ENCODE measurements around the gene DTX3L. TPM values are rescaled to one million over a fixed set of nuclear protein-coding genes. Genes with fewer than 3 reads are reported as not detected.

Gene DTX3L
- total and polyA plus RNA-seq, 2 of the 13 experiments (the other 11 are each of a cell fraction or from before 2014, with no cell fraction given), result 2.5 to 10.9 TPM

- ChIA-PET CTCF (ENCODE audit: low intra/inter-chr PET ratio, low total read pairs) (no interaction called here), POLR2A (no interaction called here)
- DNase-seq (ENCODE audit: low spot score), result no peak
- FAIRE-seq, result no peak
- Histone ChIP-seq H2AFZ (ENCODE audit: low read length) (no peak overlapping the region), H3K4me1 (ENCODE audit: insufficient read depth, low read length) (peaks cover 11% of the 10 kb centered on the region; the same call in 1 of the 2 replicates), H3K4me3 (replicated peaks in 1 of 3; ENCODE audit: insufficient read depth in 1 of 3, low read depth in 2 of 3, low read length in 3 of 3) (no peak overlapping the region), H3K9me3 (ENCODE audit: low read length) (peaks cover 13% of the 10 kb centered on the region), H4K20me1 (ENCODE audit: insufficient read depth, low read length) (no peaks in the 10 kb centered on the region), H3K27ac (ENCODE audit: extremely low read length, insufficient read depth, low read length) (no peak overlapping the region), H3K4me2 (ENCODE audit: low read depth, low read length) (no peak overlapping the region), H3K79me2 (ENCODE audit: insufficient read depth, low read length) (no peaks in the 10 kb centered on the region), H3K27me3 (ENCODE audit: control insufficient read depth in 1 of 2, insufficient read depth in 2 of 2, low read length in 2 of 2) (no peaks in the 10 kb centered on the region), H3K9ac (ENCODE audit: insufficient read depth, low read depth, low read length) (no peak overlapping the region), H3K36me3 (replicated peaks in 1 of 2; ENCODE audit: control insufficient read depth in 1 of 2, insufficient read depth in 2 of 2, low read length in 2 of 2) (no peaks in the 10 kb centered on the region)
- no peak for TF ChIP-seq JUNB (CRISPR knock-in tag; IDR thresholded peaks at IDR 0.05; ENCODE audit: borderline replicate concordance)
- no peak for TF ChIP-seq MAF1 (CRISPR knock-in tag; IDR thresholded peaks at IDR 0.05; ENCODE audit: borderline replicate concordance)
- no peak for TF ChIP-seq BHLHE40 (IDR thresholded peaks at IDR 0.05; ENCODE audit: low read length)
- TF ChIP-seq ZNF75D (CRISPR knock-in tag; IDR thresholded peaks at IDR 0.05; ENCODE audit: borderline replicate concordance), result no peak
- peak; percentile 42 for TF ChIP-seq HNRNPK (IDR thresholded peaks at IDR 0.05; ENCODE audit: low read depth, low read length, poor library complexity, severe bottlenecking)
- no peak for TF ChIP-seq MTA3 (CRISPR knock-in tag; IDR thresholded peaks at IDR 0.05)
- no peak for TF ChIP-seq DNMT3B (CRISPR knock-in tag; conservative IDR thresholded peaks at IDR 0.05)
- no TSS peak for BruUV-seq (replicated peaks)
- intact Hi-C loops (cut with micrococcal nuclease; ENCODE audit: unreplicated experiment), result no loop called here
- no peak for ATAC-seq
- in situ Hi-C loops (cut with HindIII; ENCODE audit: extremely low pct_ligation_motif_present, low pct_unique_long_range_greater_than_20kb), result no loop called here
Measured at GRCh38 chr3:122586773-122587485, 22.8 kb downstream of the DTX3L start.

- H3K9me3 ChIP-seq (ENCODE audit: low read length), result peaks cover 7% of the 10 kb centered on the region; the same call in 1 of the 2 replicates
- H3K4me3 ChIP-seq (replicated peaks in 1 of 3; ENCODE audit: insufficient read depth in 1 of 3, low read depth in 2 of 3, low read length in 3 of 3), result no peak overlapping the region
- FAIRE-seq (no peak), ATAC-seq (no peak), DNase-seq (ENCODE audit: low spot score) (no peak)
- 83% methylated on average over 2 of the region's 2 CpGs for WGBS (ENCODE audit: low lambda C conversion rate)
- no peaks in the 10 kb centered on the region for H3K36me3 ChIP-seq (replicated peaks in 1 of 2; ENCODE audit: control insufficient read depth in 1 of 2, insufficient read depth in 2 of 2, low read length in 2 of 2)
- ChIA-PET CTCF (ENCODE audit: low intra/inter-chr PET ratio, low total read pairs) (no interaction called here), POLR2A (no interaction called here)
- H3K79me2 ChIP-seq (ENCODE audit: insufficient read depth, low read length), result no peaks in the 10 kb centered on the region
- intact Hi-C loops (cut with micrococcal nuclease; ENCODE audit: unreplicated experiment), result no loop called here
- BruUV-seq (replicated peaks), result no TSS peak
- in situ Hi-C loops (cut with HindIII; ENCODE audit: extremely low pct_ligation_motif_present, low pct_unique_long_range_greater_than_20kb), result no loop called here
- peaks cover 11% of the 10 kb centered on the region; the same call in 1 of the 2 replicates for H3K4me1 ChIP-seq (ENCODE audit: insufficient read depth, low read length)
- TF ChIP-seq ZNF773 (CRISPR knock-in tag; IDR thresholded peaks at IDR 0.05; ENCODE audit: borderline replicate concordance) (no peak), NRL (CRISPR knock-in tag; IDR thresholded peaks at IDR 0.05; ENCODE audit: borderline replicate concordance) (no peak), ZNF605 (CRISPR knock-in tag; IDR thresholded peaks at IDR 0.05) (no peak), ATAD3A (CRISPR knock-in tag; IDR thresholded peaks at IDR 0.05) (no peak), SRSF9 (IDR thresholded peaks at IDR 0.05; ENCODE audit: borderline replicate concordance, insufficient read depth, low read depth, low read length, poor library complexity, severe bottlenecking) (no peak), KLF12 (CRISPR knock-in tag; IDR thresholded peaks at IDR 0.05; ENCODE audit: borderline replicate concordance) (no peak), ZNF17 (CRISPR knock-in tag; IDR thresholded peaks at IDR 0.05) (no peak)
- no peak overlapping the region for H3K9ac ChIP-seq (ENCODE audit: insufficient read depth, low read depth, low read length)
- H3K4me2 ChIP-seq (ENCODE audit: low read depth, low read length), result no peak overlapping the region
- H3K27ac ChIP-seq (ENCODE audit: extremely low read length, insufficient read depth, low read length), result no peak overlapping the region
- H3K27me3 ChIP-seq (ENCODE audit: control insufficient read depth in 1 of 2, insufficient read depth in 2 of 2, low read length in 2 of 2), result no peaks in the 10 kb centered on the region
- H2AFZ ChIP-seq (ENCODE audit: low read length), result no peak overlapping the region
- no peaks in the 10 kb centered on the region for H4K20me1 ChIP-seq (ENCODE audit: insufficient read depth, low read length)
Measured at GRCh38 chr3:122587572-122587971, 23.4 kb downstream of the DTX3L start.

Data from HepG2 (cell line).